ENCODE results near the gene MIA. TPM values are rescaled to one million over a fixed set of nuclear protein-coding genes. Genes with fewer than 3 reads are reported as not detected.
A peak's percentile ranks its signal among the peaks of the same experiment; 100 is the strongest.

The MIA gene
- total RNA-seq, 1 experiment from 2014 or later, result 49.3 TPM

DNA sequence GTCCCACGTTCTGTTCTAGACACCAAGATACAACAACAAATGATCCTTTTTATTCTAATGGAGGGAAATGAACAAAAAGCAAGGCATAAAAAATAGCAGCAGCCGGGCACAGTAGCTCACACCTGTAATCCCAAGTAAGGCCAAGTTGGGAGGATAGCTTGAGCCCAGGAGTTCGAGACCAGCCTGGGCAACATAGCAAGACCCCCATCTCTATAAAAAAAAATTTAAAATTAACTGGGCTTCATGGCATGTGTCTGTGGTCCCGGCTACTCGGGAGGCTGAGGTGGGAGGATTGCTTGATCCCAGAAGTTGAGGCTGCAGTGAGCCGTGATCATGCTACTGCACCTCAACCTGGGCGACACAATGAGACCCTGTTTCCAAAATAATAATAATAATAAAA is 1.0 kb downstream of the MIA start:
- Mint-ChIP-seq H3K4me3 (ENCODE audit: low read depth, unreplicated experiment) (peak overlapping the region; percentile 86), H3K27me3 (ENCODE audit: unreplicated experiment) (no peaks in the 10 kb centered on the region), H3K27ac (ENCODE audit: unreplicated experiment) (peak overlapping the region; percentile 85), H3K4me1 (ENCODE audit: low read depth, unreplicated experiment) (peaks cover 30% of the 10 kb centered on the region), H3K36me3 (ENCODE audit: insufficient read depth, unreplicated experiment) (peaks cover 62% of the 10 kb centered on the region), H3K9me3 (ENCODE audit: low read depth, unreplicated experiment) (no peaks in the 10 kb centered on the region)
- CTCF ChIA-PET, result no interaction called here
- TF ChIP-seq, protein P1, sequence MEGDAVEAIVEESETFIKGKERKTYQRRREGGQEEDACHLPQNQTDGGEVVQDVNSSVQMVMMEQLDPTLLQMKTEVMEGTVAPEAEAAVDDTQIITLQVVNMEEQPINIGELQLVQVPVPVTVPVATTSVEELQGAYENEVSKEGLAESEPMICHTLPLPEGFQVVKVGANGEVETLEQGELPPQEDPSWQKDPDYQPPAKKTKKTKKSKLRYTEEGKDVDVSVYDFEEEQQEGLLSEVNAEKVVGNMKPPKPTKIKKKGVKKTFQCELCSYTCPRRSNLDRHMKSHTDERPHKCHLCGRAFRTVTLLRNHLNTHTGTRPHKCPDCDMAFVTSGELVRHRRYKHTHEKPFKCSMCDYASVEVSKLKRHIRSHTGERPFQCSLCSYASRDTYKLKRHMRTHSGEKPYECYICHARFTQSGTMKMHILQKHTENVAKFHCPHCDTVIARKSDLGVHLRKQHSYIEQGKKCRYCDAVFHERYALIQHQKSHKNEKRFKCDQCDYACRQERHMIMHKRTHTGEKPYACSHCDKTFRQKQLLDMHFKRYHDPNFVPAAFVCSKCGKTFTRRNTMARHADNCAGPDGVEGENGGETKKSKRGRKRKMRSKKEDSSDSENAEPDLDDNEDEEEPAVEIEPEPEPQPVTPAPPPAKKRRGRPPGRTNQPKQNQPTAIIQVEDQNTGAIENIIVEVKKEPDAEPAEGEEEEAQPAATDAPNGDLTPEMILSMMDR (IDR thresholded peaks at IDR 0.05; ENCODE audit: unreplicated experiment), result no peak
- BruUV-seq (replicated peaks), result TSS peak; percentile 64
- DNase-seq, result no peak
- intact Hi-C loops (cut with micrococcal nuclease; ENCODE audit: unreplicated experiment), result loop anchor here (10.0 kb wide), 1 partner anchor 112 kb away; no protein-coding TSS in a partner anchor

DNA sequence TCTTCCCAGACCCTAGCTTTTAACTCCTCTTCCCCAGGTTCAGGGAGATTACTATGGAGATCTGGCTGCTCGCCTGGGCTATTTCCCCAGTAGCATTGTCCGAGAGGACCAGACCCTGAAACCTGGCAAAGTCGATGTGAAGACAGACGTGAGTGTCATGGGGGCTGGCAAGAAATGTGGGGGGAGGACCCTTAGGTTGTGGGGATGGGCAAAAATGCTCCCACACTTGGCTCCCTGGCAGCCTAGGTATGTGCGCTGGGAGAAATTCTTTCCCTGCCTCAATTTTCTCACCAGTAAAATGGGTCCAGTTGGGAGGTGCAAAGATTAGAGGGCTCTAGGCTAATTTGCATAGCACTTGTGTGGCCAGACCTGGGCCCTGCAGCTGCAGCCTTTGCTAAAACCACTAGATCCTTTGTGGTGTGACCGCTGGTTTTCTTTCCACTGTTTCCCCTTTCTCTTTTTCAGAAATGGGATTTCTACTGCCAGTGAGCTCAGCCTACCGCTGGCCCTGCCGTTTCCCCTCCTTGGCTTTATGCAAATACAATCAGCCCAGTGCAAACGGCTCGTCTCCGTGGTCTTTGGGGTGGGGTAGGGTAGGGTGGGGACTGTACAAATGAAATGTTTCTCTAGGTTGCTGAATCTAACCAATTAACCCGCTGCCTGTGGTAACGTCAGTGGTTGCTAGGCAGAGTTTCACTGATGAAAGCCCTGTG is 1.8 kb downstream of the MIA start:
- H3K4me1 Mint-ChIP-seq (ENCODE audit: low read depth, unreplicated experiment), result peaks cover 30% of the 10 kb centered on the region
- intact Hi-C loops (cut with micrococcal nuclease; ENCODE audit: unreplicated experiment), result loop anchor here (10.0 kb wide), 1 partner anchor 112 kb away; no protein-coding TSS in a partner anchor
- H3K27ac Mint-ChIP-seq (ENCODE audit: unreplicated experiment), result peak overlapping the region; percentile 85
- peak overlapping the region; percentile 86 for H3K4me3 Mint-ChIP-seq (ENCODE audit: low read depth, unreplicated experiment)
- H3K9me3 Mint-ChIP-seq (ENCODE audit: low read depth, unreplicated experiment), result no peaks in the 10 kb centered on the region
- CTCF ChIA-PET, result interaction anchor here (0.5 to 2.9 kb wide), 13 partner anchors 21 to 820 kb away, joined by 3 to 15 read pairs (median 4); partner anchors contain the start of genes ACTMAP, COQ8B, EGLN2 and ITPKC
- no TSS peak for BruUV-seq (replicated peaks)
- peak; percentile 91 for DNase-seq
- peaks cover 65% of the 10 kb centered on the region for H3K36me3 Mint-ChIP-seq (ENCODE audit: insufficient read depth, unreplicated experiment)
- no peaks in the 10 kb centered on the region for H3K27me3 Mint-ChIP-seq (ENCODE audit: unreplicated experiment)
- TF ChIP-seq, protein P1 (IDR thresholded peaks at IDR 0.05; ENCODE audit: unreplicated experiment), result no peak

DNA sequence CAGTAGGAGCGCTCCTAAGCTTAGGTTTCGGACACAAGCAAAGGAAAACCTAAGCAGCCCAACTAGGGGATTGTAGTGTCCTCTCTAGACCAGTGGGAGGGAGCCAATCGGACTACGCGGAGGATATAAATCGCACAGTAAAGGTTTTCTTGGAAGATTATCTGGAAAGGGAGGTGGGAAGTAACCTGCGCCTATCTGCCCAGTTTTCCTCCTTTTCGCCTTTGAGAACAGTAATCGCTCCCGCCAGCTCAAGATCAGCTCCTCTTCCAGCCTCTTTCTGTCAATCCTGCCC is 2.3 kb downstream of the MIA start:
- H3K27me3 Mint-ChIP-seq (ENCODE audit: unreplicated experiment), result no peaks in the 10 kb centered on the region
- H3K9me3 Mint-ChIP-seq (ENCODE audit: low read depth, unreplicated experiment), result no peaks in the 10 kb centered on the region
- peak overlapping the region; percentile 86 for H3K4me3 Mint-ChIP-seq (ENCODE audit: low read depth, unreplicated experiment)
- H3K27ac Mint-ChIP-seq (ENCODE audit: unreplicated experiment), result peak overlapping the region; percentile 85
- BruUV-seq (replicated peaks), result TSS peak; percentile 95
- TF ChIP-seq, protein P1 (IDR thresholded peaks at IDR 0.05; ENCODE audit: unreplicated experiment), result no peak
- no peak for DNase-seq
- peaks cover 30% of the 10 kb centered on the region for H3K4me1 Mint-ChIP-seq (ENCODE audit: low read depth, unreplicated experiment)
- intact Hi-C loops (cut with micrococcal nuclease; ENCODE audit: unreplicated experiment), result loop anchor here (10.0 kb wide), 1 partner anchor 113 kb away; no protein-coding TSS in a partner anchor
- CTCF ChIA-PET, result interaction anchor here (0.5 to 2.9 kb wide), 14 partner anchors 21 to 820 kb away, joined by 3 to 15 read pairs (median 4); partner anchors contain the start of genes ACTMAP, COQ8B, EGLN2 and ITPKC
- H3K36me3 Mint-ChIP-seq (ENCODE audit: insufficient read depth, unreplicated experiment), result peaks cover 68% of the 10 kb centered on the region

DNA sequence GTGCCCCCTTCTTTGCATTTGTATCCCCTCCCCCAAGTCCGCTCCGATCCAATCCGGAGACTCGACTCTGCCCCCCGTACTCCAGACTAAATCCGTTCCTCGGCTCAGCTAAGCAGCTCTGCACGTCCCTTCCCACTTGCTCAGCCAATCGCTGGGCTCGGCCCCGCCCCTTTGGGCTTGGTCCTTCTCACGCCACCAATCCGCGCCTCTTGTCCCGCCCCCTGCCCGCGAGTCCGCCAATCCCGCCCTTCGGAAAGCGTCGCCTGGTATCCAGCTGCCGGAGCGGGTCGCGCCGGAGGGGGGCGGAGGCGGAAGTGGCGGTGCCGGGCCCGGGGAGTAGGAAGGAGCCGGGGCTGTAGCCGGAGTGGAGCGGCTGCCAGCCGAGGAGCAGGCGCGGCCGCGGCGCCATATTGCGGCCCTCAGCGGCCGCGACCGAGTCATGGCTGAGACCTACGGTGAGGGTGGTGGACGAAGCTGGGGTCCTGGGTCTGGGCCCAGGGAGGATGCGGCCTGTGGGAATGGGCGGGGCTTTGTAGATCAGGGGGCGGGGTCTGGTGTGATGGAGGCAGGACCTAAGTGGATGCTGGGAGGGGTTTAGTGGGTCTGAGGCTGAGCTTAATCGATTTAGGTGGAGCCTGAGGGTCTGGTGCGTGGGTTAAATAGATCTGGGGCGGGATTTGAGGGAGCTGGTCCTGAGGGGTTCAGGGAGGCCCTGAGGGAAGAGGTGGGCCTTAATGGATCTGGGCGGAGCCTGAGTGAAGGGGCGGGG is 2.8 kb downstream of the MIA start, which contains the start of gene RAB4B:
Gene RAB4B (plus strand): TSS at position 311 of the 769 bp plus-strand sequence. CDS start 129 bp downstream, at position 440.
- H3K27ac Mint-ChIP-seq (ENCODE audit: unreplicated experiment), result peak within 1 kb of the TSS; percentile 85
- no peaks in the 10 kb centered on the region for H3K27me3 Mint-ChIP-seq (ENCODE audit: unreplicated experiment)
- no TSS peak for BruUV-seq (replicated peaks)
- TF ChIP-seq, protein P1 (IDR thresholded peaks at IDR 0.05; ENCODE audit: unreplicated experiment), result no peak
- DNase-seq, result peak; percentile 100
- peaks cover 69% of the 10 kb centered on the region for H3K36me3 Mint-ChIP-seq (ENCODE audit: insufficient read depth, unreplicated experiment)
- peaks cover 30% of the 10 kb centered on the region for H3K4me1 Mint-ChIP-seq (ENCODE audit: low read depth, unreplicated experiment)
- H3K9me3 Mint-ChIP-seq (ENCODE audit: low read depth, unreplicated experiment), result no peaks in the 10 kb centered on the region
- CTCF ChIA-PET, result interaction anchor here (0.5 to 2.9 kb wide), 15 partner anchors 17 to 821 kb away, joined by 3 to 15 read pairs (median 4); partner anchors contain the start of genes ACTMAP, COQ8B, EGLN2 and ITPKC
- intact Hi-C loops (cut with micrococcal nuclease; ENCODE audit: unreplicated experiment), result loop anchor here (10.0 kb wide), 1 partner anchor 113 kb away; no protein-coding TSS in a partner anchor
- H3K4me3 Mint-ChIP-seq (ENCODE audit: low read depth, unreplicated experiment), result peak within 1 kb of the TSS; percentile 86

All from Calu3 (cell line).